GM23338 (cell line): ENCODE data around the gene CCDC127. TPM values are rescaled to one million over a fixed set of nuclear protein-coding genes. Genes with fewer than 3 reads are reported as not detected.

Experiments
- ATAC-seq: fragments of 200-7000 bp; cut with Tn5 transposase; 3 replicates; pipeline ENCODE4 v1.9.1; 2020
- DNase-seq: peaks from one replicate; pipeline ENCODE4 v3.0.0-alpha.2; 2015; ENCODE audit warnings: low spot score
- H2AFZ ChIP-seq: fragments of 200-600 bp; sonication (generic); 2 replicates; pipeline ENCODE4 v1.8.0; 2016; ENCODE audit warnings: antibody characterized with exemption, mild to moderate bottlenecking, moderate library complexity
- H3F3A ChIP-seq: fragments of 200-600 bp; sonication (generic); replicated peaks from 2 replicates; pipeline ENCODE4 v1.8.0; 2017; ENCODE audit warnings: antibody characterized with exemption, mixed run types, low read depth
- H3K27ac ChIP-seq: fragments of 200-600 bp; sonication (generic); 2 replicates; pipeline ENCODE4 v1.6.1; 2016; ENCODE audit warnings: low read depth
- H3K27me3 ChIP-seq: fragments of 200-600 bp; sonication (generic); 2 replicates; pipeline ENCODE4 v1.8.0; 2016; ENCODE audit warnings: mild to moderate bottlenecking, mixed run types, moderate library complexity; ENCODE audit not compliant: insufficient read depth
- H3K36me3 ChIP-seq: fragments of 200-600 bp; sonication (generic); 2 replicates; pipeline ENCODE4 v1.8.0; 2016; ENCODE audit warnings: mild to moderate bottlenecking; ENCODE audit not compliant: insufficient read depth
- H3K4me1 ChIP-seq: fragments of 200-600 bp; sonication (generic); 2 replicates; pipeline ENCODE4 v1.8.0; 2016; ENCODE audit warnings: mild to moderate bottlenecking, moderate library complexity; ENCODE audit not compliant: insufficient read depth
- H3K4me2 ChIP-seq: fragments of 200-600 bp; sonication (generic); 2 replicates; pipeline ENCODE4 v1.7.1; 2017; ENCODE audit warnings: mixed run types
- H3K4me3 ChIP-seq: fragments of 200-600 bp; sonication (generic); 2 replicates; pipeline ENCODE4 v1.6.1; 2016; ENCODE audit warnings: mixed run types
- H3K79me2 ChIP-seq: fragments of 200-600 bp; sonication (generic); replicated peaks from 2 replicates; pipeline ENCODE4 v1.8.0; 2017; ENCODE audit warnings: mild to moderate bottlenecking; ENCODE audit not compliant: insufficient read depth
- H3K9me2 ChIP-seq: fragments of 200-600 bp; sonication (generic); 2 replicates; pipeline ENCODE4 v1.8.0; 2017; ENCODE audit not compliant: insufficient read depth
- H4K20me1 ChIP-seq: fragments of 200-600 bp; sonication (generic); replicated peaks from 2 replicates; pipeline ENCODE4 v1.8.0; 2017; ENCODE audit warnings: mild to moderate bottlenecking; ENCODE audit not compliant: insufficient read depth
- H3K27ac Mint-ChIP-seq: 2 replicates; pipeline ENCODE4 v1.8.0; 2020; ENCODE audit warnings: inconsistent platforms, mild to moderate bottlenecking, moderate library complexity, mixed read lengths
- H3K27me3 Mint-ChIP-seq: 3 replicates; pipeline ENCODE4 v1.8.0; 2022; ENCODE audit warnings: low read depth, mild to moderate bottlenecking, moderate library complexity, mixed read lengths, inconsistent platforms; ENCODE audit not compliant: insufficient read depth, poor library complexity
- H3K36me3 Mint-ChIP-seq: 3 replicates; pipeline ENCODE4 v1.8.0; 2021; ENCODE audit warnings: low read depth, mild to moderate bottlenecking, inconsistent platforms, moderate library complexity, mixed read lengths
- H3K4me1 Mint-ChIP-seq: 3 replicates; pipeline ENCODE4 v1.8.0; 2020; ENCODE audit warnings: mild to moderate bottlenecking, inconsistent platforms, mixed read lengths
- H3K4me3 Mint-ChIP-seq: 3 replicates; pipeline ENCODE4 v1.8.0; 2021; ENCODE audit warnings: moderate library complexity, mild to moderate bottlenecking, inconsistent platforms, mixed read lengths
- H3K9me3 Mint-ChIP-seq: 3 replicates; pipeline ENCODE4 v1.8.0; 2020; ENCODE audit warnings: moderate library complexity, mild to moderate bottlenecking, inconsistent platforms, mixed read lengths
- CREB1 ChIP-seq: fragments of 250-450 bp; sonication (Bioruptor Pico); IDR thresholded peaks from 2 replicates; pipeline ENCODE4 v1.5.0; 2020; ENCODE audit warnings: low read depth, mild to moderate bottlenecking, moderate library complexity
- EZH2 ChIP-seq: fragments of 200-600 bp; sonication (generic); IDR thresholded peaks from one replicate; pipeline ENCODE4 v1.8.0; 2017; ENCODE audit warnings: antibody characterized with exemption, mild to moderate bottlenecking, low read depth; ENCODE audit not compliant: unreplicated experiment
- EZH2phosphoT487 ChIP-seq: fragments of 200-600 bp; sonication (generic); IDR thresholded peaks from one replicate; pipeline ENCODE4 v1.8.1; 2018; ENCODE audit warnings: antibody characterized with exemption; ENCODE audit not compliant: unreplicated experiment
- JUNB ChIP-seq: IDR thresholded peaks from one replicate; pipeline ENCODE4 v1.6.1; 2016; ENCODE audit warnings: antibody characterized with exemption; ENCODE audit not compliant: unreplicated experiment
- NANOG ChIP-seq: IDR thresholded peaks from 2 replicates; pipeline ENCODE4 v1.6.1; 2016; ENCODE audit warnings: antibody characterized with exemption, borderline replicate concordance
- POLR2AphosphoS5 ChIP-seq: IDR thresholded peaks from 2 replicates; pipeline ENCODE4 v1.6.1; 2016; ENCODE audit warnings: antibody characterized with exemption, low read depth
- STAT1 ChIP-seq: IDR thresholded peaks from one replicate; pipeline ENCODE4 v1.6.1; 2016; ENCODE audit warnings: antibody characterized with exemption; ENCODE audit not compliant: unreplicated experiment
- ZNF114 ChIP-seq: fragments of 250-450 bp; sonication (Bioruptor Pico); IDR thresholded peaks from 2 replicates; pipeline ENCODE4 v1.5.0; 2020; ENCODE audit warnings: mild to moderate bottlenecking, moderate library complexity
- ZNF331 ChIP-seq: fragments of 250-450 bp; sonication (Bioruptor Pico); IDR thresholded peaks from 2 replicates; pipeline ENCODE4 v1.5.0; 2020; ENCODE audit warnings: low read depth, mild to moderate bottlenecking, moderate library complexity
- polyA plus RNA-seq: library from polyadenylated mRNA; unstranded; fragments of >200 nt; fragmentation: Nextera tagmentation; extraction: Ambion mirVana; gene quantifications from 2 replicates; pipeline ENCODE4 v1.2.1, GENCODE V29; 2016
- total RNA-seq: library from RNA; depleted of rRNA; stranded (reverse); fragments of >200 nt; shearing (Covaris generic); gene quantifications from 2 replicates; pipeline ENCODE4 v1.2.3, GENCODE V29; 2014
- TF ChIP-seq, protein P1 (sequence below): IDR thresholded peaks from 2 replicates; pipeline ENCODE4 v1.6.1; 2016; ENCODE audit warnings: antibody characterized with exemption
- TF ChIP-seq, protein P2 (sequence below), 2 experiments: fragments of 200-600 bp in 1 of 2; sonication (generic) in 1 of 2; conservative IDR thresholded peaks; 2 replicates each; pipeline versions ENCODE4 v1.5.1 to v1.6.1; 2016 to 2017; ENCODE audit warnings: antibody characterized with exemption in 2 of 2, low read depth in 2 of 2, mild to moderate bottlenecking in 2 of 2, moderate library complexity in 1 of 2
- TF ChIP-seq, protein P3 (sequence below): IDR thresholded peaks from one replicate; pipeline ENCODE4 v1.6.1; 2018; ENCODE audit warnings: antibody characterized with exemption; ENCODE audit not compliant: unreplicated experiment
- TF ChIP-seq, protein P4 (sequence below): fragments of 250-450 bp; sonication (Bioruptor Pico); IDR thresholded peaks from 2 replicates; pipeline ENCODE4 v1.5.0; 2020; ENCODE audit warnings: mild to moderate bottlenecking, moderate library complexity

The CCDC127 gene
- total and polyA plus RNA-seq, 2 experiments from 2014 or later: 6.0 to 7.2 TPM

DNA sequence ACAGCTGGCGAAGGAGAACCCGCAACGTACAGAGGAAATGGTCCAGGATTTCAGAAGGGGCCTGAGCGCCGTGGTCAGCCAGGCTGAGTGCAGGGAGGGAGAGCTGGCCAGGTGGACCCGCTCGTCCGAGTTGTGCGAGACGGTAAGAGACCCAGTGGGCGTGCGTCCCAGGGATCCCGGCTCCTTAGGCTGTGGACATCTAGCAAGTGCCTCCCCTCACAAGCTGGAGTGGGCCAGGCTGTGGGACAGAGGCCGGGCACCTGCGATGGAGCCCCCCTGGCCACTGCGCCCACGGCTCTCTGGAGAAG is 56.2 kb downstream of the CCDC127 start:
- TF ChIP-seq NANOG: no peak
- TF ChIP-seq, protein P1, sequence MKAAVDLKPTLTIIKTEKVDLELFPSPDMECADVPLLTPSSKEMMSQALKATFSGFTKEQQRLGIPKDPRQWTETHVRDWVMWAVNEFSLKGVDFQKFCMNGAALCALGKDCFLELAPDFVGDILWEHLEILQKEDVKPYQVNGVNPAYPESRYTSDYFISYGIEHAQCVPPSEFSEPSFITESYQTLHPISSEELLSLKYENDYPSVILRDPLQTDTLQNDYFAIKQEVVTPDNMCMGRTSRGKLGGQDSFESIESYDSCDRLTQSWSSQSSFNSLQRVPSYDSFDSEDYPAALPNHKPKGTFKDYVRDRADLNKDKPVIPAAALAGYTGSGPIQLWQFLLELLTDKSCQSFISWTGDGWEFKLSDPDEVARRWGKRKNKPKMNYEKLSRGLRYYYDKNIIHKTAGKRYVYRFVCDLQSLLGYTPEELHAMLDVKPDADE: no peak
- no peak for TF ChIP-seq ZNF331 (CRISPR knock-in tag)
- TF ChIP-seq, protein P2, sequence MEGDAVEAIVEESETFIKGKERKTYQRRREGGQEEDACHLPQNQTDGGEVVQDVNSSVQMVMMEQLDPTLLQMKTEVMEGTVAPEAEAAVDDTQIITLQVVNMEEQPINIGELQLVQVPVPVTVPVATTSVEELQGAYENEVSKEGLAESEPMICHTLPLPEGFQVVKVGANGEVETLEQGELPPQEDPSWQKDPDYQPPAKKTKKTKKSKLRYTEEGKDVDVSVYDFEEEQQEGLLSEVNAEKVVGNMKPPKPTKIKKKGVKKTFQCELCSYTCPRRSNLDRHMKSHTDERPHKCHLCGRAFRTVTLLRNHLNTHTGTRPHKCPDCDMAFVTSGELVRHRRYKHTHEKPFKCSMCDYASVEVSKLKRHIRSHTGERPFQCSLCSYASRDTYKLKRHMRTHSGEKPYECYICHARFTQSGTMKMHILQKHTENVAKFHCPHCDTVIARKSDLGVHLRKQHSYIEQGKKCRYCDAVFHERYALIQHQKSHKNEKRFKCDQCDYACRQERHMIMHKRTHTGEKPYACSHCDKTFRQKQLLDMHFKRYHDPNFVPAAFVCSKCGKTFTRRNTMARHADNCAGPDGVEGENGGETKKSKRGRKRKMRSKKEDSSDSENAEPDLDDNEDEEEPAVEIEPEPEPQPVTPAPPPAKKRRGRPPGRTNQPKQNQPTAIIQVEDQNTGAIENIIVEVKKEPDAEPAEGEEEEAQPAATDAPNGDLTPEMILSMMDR (conservative IDR thresholded peaks at IDR 0.05; ENCODE audit: low read depth in 2 of 2): no peak
- TF ChIP-seq, protein P3, sequence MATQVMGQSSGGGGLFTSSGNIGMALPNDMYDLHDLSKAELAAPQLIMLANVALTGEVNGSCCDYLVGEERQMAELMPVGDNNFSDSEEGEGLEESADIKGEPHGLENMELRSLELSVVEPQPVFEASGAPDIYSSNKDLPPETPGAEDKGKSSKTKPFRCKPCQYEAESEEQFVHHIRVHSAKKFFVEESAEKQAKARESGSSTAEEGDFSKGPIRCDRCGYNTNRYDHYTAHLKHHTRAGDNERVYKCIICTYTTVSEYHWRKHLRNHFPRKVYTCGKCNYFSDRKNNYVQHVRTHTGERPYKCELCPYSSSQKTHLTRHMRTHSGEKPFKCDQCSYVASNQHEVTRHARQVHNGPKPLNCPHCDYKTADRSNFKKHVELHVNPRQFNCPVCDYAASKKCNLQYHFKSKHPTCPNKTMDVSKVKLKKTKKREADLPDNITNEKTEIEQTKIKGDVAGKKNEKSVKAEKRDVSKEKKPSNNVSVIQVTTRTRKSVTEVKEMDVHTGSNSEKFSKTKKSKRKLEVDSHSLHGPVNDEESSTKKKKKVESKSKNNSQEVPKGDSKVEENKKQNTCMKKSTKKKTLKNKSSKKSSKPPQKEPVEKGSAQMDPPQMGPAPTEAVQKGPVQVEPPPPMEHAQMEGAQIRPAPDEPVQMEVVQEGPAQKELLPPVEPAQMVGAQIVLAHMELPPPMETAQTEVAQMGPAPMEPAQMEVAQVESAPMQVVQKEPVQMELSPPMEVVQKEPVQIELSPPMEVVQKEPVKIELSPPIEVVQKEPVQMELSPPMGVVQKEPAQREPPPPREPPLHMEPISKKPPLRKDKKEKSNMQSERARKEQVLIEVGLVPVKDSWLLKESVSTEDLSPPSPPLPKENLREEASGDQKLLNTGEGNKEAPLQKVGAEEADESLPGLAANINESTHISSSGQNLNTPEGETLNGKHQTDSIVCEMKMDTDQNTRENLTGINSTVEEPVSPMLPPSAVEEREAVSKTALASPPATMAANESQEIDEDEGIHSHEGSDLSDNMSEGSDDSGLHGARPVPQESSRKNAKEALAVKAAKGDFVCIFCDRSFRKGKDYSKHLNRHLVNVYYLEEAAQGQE: no peak
- TF ChIP-seq STAT1: no peak
- no peak for TF ChIP-seq EZH2phosphoT487
- TF ChIP-seq POLR2AphosphoS5: no peak
- TF ChIP-seq CREB1 (CRISPR knock-in tag): no peak
- TF ChIP-seq, protein P4, sequence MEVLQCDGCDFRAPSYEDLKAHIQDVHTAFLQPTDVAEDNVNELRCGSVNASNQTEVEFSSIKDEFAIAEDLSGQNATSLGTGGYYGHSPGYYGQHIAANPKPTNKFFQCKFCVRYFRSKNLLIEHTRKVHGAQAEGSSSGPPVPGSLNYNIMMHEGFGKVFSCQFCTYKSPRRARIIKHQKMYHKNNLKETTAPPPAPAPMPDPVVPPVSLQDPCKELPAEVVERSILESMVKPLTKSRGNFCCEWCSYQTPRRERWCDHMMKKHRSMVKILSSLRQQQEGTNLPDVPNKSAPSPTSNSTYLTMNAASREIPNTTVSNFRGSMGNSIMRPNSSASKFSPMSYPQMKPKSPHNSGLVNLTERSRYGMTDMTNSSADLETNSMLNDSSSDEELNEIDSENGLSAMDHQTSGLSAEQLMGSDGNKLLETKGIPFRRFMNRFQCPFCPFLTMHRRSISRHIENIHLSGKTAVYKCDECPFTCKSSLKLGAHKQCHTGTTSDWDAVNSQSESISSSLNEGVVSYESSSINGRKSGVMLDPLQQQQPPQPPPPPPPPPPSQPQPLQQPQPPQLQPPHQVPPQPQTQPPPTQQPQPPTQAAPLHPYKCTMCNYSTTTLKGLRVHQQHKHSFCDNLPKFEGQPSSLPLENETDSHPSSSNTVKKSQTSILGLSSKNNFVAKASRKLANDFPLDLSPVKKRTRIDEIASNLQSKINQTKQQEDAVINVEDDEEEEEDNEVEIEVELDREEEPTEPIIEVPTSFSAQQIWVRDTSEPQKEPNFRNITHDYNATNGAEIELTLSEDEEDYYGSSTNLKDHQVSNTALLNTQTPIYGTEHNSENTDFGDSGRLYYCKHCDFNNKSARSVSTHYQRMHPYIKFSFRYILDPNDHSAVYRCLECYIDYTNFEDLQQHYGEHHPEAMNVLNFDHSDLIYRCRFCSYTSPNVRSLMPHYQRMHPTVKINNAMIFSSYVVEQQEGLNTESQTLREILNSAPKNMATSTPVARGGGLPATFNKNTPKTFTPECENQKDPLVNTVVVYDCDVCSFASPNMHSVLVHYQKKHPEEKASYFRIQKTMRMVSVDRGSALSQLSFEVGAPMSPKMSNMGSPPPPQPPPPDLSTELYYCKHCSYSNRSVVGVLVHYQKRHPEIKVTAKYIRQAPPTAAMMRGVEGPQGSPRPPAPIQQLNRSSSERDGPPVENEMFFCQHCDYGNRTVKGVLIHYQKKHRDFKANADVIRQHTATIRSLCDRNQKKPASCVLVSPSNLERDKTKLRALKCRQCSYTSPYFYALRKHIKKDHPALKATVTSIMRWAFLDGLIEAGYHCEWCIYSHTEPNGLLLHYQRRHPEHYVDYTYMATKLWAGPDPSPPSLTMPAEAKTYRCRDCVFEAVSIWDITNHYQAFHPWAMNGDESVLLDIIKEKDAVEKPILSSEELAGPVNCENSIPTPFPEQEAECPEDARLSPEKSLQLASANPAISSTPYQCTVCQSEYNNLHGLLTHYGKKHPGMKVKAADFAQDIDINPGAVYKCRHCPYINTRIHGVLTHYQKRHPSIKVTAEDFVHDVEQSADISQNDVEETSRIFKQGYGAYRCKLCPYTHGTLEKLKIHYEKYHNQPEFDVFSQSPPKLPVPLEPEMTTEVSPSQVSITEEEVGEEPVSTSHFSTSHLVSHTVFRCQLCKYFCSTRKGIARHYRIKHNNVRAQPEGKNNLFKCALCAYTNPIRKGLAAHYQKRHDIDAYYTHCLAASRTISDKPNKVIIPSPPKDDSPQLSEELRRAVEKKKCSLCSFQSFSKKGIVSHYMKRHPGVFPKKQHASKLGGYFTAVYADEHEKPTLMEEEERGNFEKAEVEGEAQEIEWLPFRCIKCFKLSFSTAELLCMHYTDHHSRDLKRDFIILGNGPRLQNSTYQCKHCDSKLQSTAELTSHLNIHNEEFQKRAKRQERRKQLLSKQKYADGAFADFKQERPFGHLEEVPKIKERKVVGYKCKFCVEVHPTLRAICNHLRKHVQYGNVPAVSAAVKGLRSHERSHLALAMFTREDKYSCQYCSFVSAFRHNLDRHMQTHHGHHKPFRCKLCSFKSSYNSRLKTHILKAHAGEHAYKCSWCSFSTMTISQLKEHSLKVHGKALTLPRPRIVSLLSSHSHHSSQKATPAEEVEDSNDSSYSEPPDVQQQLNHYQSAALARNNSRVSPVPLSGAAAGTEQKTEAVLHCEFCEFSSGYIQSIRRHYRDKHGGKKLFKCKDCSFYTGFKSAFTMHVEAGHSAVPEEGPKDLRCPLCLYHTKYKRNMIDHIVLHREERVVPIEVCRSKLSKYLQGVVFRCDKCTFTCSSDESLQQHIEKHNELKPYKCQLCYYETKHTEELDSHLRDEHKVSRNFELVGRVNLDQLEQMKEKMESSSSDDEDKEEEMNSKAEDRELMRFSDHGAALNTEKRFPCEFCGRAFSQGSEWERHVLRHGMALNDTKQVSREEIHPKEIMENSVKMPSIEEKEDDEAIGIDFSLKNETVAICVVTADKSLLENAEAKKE (CRISPR knock-in tag): no peak
- no peak for TF ChIP-seq JUNB
- TF ChIP-seq ZNF114 (CRISPR knock-in tag): no peak
- no peak for TF ChIP-seq EZH2
- Histone ChIP-seq H3K4me2 (no peak overlapping the region), H3K36me3 (no peaks in the 10 kb centered on the region), H4K20me1 (no peaks in the 10 kb centered on the region), H3K27ac (no peak overlapping the region), H3F3A (peaks cover 8% of the 10 kb centered on the region; the same call in 1 of the 2 replicates), H3K4me3 (no peak overlapping the region), H3K4me1 (no peaks in the 10 kb centered on the region), H3K9me2 (no peaks in the 10 kb centered on the region), H3K79me2 (no peaks in the 10 kb centered on the region), H2AFZ (no peak overlapping the region), H3K27me3 (no peaks in the 10 kb centered on the region)
- DNase-seq: no peak
- Mint-ChIP-seq H3K27me3 (peaks cover 15% of the 10 kb centered on the region), H3K9me3 (peaks cover 19% of the 10 kb centered on the region), H3K27ac (no peak overlapping the region), H3K36me3 (peaks cover 63% of the 10 kb centered on the region), H3K4me3 (no peak overlapping the region), H3K4me1 (peaks cover 11% of the 10 kb centered on the region)
- ATAC-seq: no peak
